IPS DF 19.7 (cell line): ENCODE results near the gene MDC1.
"Not testable (repeated sequence)": the region's sequence is repeated elsewhere in the genome, so short reads cannot be mapped to it uniquely, and the experiment has no call there.

Experiments used
- DNase-seq: peaks from one replicate; pipeline ENCODE4 v3.0.0-alpha.2; 2013; ENCODE audit warnings: low read depth, low spot score

The MDC1 gene

DNA sequence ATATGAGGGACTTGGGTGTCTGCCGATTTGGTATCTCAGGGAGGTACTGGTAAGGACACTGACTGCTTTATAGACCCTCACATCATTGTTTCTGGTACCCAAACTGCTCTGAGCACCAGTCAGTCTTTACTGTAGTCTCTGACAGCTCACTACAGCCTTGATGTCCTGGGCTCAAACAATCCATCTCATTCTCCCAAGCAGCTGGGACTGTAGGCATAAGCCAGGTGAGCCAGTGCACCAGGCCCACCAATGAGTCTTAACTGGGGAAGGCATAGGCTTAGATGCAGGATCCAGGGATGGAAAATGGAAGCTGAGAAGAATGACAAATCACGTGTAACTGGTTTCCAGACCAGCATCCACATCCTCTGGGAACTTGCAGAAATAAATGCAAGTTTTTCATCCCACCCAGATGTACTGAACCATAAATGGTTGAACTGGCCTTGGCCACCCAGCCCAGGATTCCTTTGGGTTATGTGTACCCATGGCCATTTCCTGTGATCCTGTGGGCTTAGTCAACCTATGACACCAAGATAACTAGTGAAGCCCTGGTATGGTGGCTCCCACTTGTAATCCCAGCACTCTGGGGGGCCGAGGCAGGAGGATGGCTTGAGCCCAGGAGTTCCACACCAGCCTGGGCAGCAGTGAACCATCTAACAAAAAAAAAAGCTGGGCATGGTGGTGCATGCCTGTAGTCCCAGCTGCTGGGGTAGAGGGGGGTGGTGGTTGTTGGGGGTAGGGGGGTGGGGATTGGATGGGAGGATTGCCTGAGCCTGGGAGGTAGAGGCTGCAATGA, 8.8 kb upstream of the MDC1 start:
- DNase-seq = no peak

DNA sequence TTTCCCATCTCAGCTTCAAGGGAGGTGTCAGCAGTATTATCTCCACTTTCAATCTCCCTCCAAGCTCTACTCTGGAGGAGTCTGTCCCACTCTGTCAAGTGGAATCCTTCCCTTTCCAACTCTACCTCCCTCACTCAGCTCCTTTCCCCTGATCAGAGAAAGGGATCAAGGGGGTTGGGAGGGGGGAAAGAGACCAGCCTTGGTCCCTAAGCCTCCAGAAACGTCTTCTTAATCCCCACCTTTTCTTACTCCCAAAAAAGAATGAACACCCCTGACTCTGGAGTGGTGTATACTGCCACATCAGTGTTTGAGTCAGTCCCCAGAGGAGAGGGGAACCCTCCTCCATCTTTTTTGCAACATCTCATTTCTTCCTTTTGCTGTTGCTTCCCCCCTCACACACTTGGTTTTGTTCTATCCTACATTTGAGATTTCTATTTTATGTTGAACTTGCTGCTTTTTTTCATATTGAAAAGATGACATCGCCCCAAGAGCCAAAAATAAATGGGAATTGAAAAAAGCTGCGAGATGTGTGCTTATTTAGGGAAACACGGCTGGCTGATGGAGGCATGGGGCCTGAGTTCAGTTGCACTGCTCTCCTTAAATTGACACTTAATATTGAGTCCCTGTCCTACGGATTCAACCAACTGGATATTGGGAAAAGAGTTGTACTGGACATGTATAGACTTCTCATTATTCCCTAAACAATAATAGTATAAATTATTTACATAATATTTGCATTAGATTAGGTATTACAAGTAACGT, 8.0 kb upstream of the MDC1 start:
- DNase-seq = no peak

DNA sequence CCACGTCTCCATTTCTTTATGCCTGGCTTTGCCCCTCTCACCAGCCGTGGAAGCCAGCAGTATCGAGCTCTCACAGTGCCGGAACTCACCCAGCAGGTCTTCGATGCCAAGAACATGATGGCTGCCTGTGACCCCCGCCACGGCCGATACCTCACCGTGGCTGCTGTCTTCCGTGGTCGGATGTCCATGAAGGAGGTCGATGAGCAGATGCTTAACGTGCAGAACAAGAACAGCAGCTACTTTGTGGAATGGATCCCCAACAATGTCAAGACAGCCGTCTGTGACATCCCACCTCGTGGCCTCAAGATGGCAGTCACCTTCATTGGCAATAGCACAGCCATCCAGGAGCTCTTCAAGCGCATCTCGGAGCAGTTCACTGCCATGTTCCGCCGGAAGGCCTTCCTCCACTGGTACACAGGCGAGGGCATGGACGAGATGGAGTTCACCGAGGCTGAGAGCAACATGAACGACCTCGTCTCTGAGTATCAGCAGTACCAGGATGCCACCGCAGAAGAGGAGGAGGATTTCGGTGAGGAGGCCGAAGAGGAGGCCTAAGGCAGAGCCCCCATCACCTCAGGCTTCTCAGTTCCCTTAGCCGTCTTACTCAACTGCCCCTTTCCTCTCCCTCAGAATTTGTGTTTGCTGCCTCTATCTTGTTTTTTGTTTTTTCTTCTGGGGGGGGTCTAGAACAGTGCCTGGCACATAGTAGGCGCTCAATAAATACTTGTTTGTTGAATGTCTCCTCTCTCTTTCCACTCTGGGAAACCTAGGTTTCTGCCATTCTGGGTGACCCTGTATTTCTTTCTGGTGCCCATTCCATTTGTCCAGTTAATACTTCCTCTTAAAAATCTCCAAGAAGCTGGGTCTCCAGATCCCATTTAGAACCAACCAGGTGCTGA, 7.0 kb upstream of the MDC1 start:
- DNase-seq = not testable (repeated sequence)

DNA sequence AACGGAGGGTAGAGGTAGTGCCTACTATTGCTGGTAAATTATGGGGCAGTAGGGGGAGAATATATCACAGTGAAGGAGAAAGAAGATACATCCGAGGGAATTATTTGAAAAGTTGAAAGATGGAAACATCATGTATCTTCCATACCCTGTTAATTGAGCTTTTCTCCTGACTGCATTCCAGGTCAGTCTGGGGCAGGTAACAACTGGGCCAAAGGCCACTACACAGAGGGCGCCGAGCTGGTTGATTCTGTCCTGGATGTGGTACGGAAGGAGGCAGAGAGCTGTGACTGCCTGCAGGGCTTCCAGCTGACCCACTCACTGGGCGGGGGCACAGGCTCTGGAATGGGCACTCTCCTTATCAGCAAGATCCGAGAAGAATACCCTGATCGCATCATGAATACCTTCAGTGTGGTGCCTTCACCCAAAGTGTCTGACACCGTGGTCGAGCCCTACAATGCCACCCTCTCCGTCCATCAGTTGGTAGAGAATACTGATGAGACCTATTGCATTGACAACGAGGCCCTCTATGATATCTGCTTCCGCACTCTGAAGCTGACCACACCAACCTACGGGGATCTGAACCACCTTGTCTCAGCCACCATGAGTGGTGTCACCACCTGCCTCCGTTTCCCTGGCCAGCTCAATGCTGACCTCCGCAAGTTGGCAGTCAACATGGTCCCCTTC, 6.2 kb upstream of the MDC1 start:
- DNase-seq = not testable (repeated sequence)

DNA sequence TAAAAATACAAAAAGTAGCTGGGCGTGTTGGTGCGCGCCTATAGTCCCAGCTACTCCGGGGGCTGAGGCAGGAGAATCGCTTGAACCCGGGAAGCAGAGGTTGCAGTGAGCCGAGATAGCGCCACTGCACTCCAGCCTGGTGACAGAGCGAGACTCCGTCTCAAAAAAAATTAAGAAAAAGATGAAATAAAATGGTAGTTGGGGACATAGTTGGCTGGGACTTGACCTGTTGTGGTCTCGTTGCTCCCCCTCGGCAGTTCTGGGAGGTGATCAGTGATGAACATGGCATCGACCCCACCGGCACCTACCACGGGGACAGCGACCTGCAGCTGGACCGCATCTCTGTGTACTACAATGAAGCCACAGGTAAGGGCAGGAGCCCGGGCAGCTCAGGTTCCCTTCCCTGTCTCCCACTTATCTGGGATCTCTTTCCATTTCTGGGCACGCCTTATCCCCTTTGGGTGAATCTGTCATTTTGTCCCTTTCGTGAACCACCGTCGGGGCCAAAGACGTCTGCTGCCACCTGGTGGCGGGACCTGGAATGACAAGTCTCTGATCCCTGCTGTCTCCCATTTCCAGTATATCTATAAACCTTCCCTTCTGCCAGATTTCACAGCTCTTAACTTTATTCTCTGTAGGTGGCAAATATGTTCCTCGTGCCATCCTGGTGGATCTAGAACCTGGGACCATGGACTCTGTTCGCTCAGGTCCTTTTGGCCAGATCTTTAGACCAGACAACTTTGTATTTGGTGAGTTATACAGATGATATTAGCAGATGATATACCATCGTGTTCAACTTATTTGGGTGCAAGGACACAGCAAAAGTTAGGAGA, 5.4 kb upstream of the MDC1 start:
- no peak for DNase-seq

DNA sequence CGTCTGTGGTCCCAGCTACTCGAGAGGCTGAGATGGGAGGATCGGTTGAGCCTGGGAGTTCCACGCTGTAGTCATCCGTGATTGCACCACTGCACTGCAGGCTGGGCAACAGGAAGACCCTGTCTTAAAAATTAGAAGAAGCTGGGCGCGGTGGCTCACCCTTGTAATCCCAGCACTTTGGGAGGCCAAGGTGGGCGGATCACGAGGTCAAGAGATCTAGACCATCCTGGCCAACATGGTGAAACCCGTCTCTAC, 4.9 kb upstream of the MDC1 start:
- not testable (repeated sequence) for DNase-seq

DNA sequence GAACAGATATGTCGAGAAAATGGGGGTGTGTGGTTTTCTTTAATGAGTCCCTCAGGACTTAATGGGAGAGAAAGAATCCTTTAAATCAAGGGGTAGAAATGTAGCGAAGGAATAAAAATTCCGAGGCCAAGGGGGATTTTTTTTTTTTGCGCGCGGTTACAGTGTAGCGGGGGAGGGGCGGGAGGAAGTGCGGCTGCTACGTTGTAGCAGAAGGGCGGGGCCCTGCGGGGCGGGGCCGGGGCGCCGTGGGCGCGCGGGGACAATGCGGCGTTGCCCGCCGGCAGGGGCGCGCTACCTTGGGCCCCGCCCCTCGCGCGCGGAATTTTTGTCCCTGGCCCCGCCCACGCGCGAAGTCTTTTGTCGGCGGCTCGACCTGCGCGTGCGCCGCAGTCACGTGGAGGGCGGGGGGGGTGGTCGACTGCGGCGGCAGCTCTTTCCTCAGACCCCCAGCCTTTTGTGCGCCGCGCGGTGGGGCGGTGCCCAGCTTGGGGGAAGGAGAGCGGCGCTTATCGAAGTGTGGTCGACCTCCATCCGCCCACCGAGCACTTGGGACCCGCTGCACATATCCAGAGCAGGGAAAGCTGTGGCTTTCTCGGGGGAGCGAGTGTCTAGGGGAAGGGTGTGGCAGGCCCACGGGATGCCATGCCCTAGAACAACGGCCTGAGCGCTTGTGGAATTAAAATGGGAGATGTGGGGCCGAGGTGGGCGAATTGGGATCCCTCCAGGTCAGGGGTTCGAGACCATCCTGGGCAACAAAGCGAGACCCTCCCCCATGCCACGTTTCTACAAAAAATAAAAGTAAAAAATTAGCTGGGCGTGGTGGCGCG, 4.3 kb upstream of the MDC1 start:
- no peak for DNase-seq

DNA sequence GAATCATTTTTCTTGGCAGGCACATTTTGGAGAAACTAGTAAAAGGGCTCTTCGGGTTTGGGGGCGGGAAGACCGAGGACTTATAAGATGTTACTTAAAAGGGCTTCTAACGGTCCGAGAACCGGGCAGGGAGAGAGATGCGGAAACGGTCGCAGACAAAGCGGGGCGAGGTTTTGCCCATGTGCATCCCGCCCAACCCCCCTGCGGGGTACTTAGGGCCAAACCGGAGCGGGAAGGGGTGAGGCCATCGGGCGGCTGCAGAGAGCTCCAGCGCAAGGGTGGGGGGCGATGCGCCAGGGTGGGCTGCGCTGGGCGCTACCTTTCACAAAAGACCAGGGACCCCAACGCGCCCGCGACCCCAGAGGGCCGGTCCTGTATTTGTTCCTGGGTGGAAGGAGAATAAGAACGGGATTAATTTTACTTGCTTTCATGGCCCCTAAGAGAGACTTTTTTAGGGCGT, 3.7 kb upstream of the MDC1 start:
- no peak for DNase-seq

DNA sequence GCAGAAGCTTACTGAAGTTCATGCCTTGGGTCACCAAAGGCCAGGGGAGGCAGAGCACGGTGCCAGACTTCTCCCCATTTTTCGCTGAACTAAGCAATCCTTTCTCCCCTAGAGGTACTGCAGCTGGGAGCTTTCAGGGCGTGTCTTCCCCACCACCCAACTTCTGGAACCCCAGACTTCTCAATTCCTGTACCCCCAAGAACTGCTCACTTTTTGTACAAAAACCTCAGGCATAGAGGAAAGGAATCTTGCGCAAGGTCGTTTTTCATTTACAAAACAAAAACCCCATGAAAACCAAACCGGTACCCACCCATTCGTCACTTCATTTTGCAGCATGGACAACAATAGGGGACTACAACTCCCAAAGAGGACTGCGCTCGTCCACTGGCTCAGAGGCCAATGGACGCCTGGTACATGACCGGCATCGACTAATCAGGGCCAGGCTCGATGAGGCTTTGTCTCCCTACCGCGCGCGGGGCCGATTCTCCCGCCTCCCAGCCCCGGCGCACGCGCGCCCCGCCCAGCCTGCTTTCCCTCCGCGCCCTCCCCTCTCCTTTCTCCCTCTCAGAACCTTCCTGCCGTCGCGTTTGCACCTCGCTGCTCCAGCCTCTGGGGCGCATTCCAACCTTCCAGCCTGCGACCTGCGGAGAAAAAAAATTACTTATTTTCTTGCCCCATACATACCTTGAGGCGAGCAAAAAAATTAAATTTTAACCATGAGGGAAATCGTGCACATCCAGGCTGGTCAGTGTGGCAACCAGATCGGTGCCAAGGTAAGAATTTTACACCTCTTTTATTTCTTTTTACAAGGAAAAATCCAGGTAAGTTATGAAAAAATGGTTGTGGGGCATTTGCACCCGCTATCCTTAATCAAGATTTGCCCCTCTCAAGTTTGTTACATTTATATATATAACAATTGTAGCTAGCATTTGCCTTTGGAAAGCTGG, 3.0 kb upstream of the MDC1 start, which contains the start of gene TUBB:
Gene TUBB (plus strand): TSS at position 562 of the 947 bp plus-strand sequence. CDS start 155 bp downstream, at position 717.
- DNase-seq = peak; percentile 96

DNA sequence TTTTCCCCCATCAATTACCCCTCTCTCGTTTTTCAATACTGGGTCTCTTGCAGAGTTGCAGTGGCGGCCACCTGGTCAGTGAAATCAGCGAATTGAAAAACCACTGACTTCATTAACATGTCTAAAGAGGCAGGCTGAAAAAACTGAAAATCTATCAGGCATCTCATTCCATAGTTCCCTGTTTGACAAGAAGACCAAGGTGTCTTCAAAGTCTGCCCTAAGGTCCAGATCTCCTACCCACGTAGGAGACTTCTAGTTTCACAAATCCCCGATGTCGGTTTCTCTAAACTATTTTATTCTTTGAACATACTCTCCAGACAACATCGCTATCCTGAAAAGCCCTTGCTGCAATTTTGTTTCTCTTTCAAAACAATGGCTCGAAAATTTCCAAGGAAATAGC, 2.3 kb upstream of the MDC1 start:
- DNase-seq = no peak

DNA sequence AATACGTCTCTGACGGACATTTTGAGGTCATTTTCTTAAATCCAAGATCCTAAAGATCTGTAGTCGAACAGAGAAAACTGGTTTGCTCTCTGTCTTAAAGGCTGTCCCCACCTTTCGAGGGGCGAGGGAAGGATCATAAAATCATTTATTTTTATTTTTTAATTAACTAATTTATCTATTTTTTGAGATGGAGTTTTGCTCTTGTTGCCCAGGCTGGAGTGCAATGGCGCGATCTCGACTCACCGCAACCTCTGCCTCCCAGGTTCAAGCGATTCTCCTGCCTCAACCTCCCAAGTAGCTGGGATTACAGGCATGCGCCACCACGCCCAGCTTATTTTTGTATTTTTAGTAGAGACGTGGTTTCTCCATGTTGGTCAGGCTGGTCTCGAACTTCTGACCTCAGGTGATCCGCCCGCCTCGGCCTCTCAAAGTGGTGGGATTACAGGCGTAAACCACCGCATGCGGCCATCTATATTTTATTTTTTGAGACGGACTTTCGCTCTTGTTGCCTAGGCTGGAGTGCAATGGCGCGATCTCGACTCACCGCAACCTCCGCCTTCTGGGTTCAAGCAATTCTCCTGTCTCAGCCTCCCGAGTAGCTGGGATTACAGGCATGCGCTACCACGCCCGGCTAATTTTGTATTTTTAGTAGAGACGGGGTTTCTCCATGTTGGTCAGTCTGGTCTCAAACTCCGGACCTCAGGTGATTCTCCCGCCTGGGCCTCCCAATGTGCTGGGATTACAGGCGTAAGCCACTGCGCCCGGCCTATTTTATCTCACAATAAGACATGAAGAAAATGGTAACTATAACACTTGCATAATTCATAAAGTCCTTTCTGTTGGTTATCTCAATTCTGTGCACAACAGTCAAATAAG, 1.0 kb upstream of the MDC1 start:
- not testable (repeated sequence) for DNase-seq

DNA sequence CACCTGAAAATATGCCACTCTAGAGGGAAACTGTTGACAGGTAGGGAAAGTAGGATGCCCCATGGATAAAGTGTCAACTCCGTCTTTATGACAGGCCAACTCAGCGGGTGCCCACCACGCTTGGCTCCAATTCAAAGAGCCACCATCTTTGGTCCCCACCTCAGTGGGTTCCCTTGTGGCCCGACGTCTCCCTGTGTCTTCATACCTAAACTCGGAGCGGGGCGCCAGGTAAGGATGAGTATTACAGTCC, 277 bp downstream of the MDC1 start:
- DNase-seq = no peak

DNA sequence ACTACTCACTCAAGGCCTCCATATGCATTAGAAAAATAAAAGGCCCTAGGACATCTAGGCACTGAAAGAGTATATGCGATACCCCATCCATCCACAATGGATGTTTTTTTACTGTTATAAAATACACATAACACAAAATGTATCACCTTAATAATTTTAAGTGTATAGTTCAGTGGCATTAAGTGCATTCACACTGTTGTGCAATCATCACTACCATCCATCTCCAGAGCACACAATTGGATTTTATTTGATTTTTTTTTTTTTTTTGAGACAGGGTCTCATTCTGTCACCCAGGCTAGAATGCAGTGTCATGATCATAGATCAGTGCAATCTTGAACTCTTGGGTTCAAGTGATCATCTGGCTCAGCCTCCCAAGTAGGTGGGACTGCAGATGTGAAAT, 2.8 kb downstream of the MDC1 start:
- DNase-seq = no peak

DNA sequence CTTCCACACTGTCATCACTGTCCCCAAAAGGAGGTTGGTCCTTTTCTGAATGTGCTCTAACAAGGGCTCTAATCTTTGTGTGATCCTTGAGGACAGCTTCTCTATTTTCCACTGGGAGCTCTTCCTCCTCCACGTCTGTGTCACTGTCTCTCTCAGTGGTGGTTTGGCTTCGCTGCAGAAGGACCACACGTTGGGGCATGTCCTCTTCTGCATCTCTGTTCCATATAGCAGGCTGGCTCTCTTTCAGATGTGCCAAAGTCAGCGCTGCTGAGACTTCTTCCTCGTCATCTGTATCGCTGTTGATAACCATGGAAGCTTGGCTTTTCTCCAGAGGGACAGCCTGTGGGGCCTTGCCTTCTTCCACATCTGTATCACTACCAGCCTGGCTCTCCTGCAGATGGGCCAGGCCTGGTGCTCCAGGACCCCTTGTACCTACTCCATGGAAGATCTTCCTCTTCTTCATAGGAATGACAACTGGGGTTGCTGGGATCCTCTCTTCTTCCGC, 4.6 kb downstream of the MDC1 start:
- DNase-seq = no peak

DNA sequence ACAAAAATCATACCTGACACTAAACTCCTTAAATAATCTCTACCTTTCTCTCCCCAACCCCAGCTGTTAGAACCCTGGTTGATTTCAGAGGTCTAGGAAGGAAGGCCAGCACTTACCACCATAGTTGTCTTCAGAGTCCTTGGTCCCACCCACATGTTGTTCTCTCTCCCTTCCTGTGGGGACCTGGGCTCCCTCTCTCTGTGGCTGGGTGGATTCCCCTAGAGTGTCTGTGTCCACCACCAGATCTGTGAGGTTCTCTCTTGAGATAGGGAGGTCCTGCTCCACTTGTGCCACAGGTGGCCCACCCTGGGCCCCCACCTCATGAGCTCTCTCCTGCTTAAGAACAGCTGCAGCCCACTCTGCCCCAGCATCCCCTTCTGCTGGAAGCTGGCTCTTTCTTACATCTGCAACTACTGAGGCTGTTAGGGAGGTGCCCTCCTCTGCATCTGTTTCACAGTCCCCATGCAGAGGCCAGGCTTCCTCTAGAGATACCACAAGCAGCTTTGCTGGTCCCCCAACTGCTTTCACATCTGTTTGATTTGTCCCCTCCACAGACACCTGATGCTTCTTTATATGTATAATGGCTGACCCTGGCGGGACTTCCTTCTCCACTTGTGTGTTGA, 5.2 kb downstream of the MDC1 start:
- DNase-seq = no peak

DNA sequence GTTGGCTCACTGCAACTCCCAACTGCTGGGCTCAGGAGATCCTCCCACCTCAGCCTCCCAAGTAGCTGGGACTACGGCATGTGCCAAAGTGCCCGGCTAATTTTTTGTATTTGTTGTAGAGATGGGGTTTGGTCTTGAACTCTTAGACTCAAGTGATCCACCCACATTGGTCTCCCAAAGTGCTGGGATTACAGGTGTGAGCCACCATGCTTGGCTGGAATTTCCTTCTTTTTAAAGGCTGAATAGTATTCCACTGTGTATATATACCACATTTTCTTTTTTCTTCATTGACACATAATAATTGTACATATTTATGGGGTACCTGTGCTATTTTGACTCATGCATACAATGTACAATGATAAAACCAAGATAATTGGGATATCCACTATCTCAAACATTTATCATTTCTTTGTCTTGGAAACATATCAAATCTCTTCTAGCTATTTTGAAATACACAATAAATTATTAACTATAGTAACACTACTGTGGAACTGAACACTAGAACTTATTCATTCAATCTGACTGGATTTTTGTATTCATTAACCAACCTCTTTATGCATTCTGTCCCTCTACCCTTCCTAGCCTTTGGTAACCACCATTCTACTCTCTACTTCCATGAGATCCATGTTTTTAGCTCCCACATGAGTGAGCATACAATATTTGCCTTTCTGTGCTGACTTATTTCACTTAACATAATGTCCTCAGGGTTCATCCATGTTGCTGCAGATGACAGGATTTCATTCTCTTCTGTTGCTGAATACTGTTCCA, 7.8 kb downstream of the MDC1 start:
- DNase-seq = no peak
